AG10803 (cell line): ENCODE measurements around the gene ABHD3.
A peak's percentile ranks its signal among the peaks of the same experiment; 100 is the strongest.
"Not testable (repeated sequence)": the region's sequence is repeated elsewhere in the genome, so short reads cannot be mapped to it uniquely, and the experiment has no call there.

Experiments
- DNase-seq: peaks from one replicate; pipeline ENCODE4 v3.0.0; 2010; ENCODE audit warnings: low read depth
- H3K4me3 ChIP-seq: 2 replicates; pipeline ENCODE4 v1.5.1; 2011; ENCODE audit warnings: mild to moderate bottlenecking, low read length, control low read depth
- CTCF ChIP-seq: conservative IDR thresholded peaks from 2 replicates; pipeline ENCODE4 v1.5.1; 2011; ENCODE audit warnings: mild to moderate bottlenecking, low read length, control low read depth, inconsistent platforms

ABHD3 gene

GRCh38 chr18:21682371-21683051 lies 22.1 kb downstream of the ABHD3 start:
- peak overlapping the region; percentile 55 for H3K4me3 ChIP-seq
- peak; percentile 80 for DNase-seq
- TF ChIP-seq CTCF: no peak

GRCh38 chr18:21680161-21680560 lies 24.4 kb downstream of the ABHD3 start:
- no peak for TF ChIP-seq CTCF
- H3K4me3 ChIP-seq: no peak overlapping the region
- DNase-seq: no peak

GRCh38 chr18:21678859-21679258 lies 25.7 kb downstream of the ABHD3 start:
- DNase-seq: no peak
- TF ChIP-seq CTCF: no peak
- no peak overlapping the region for H3K4me3 ChIP-seq

GRCh38 chr18:21675354-21675753 lies 29.2 kb downstream of the ABHD3 start:
- not testable (repeated sequence) for DNase-seq, H3K4me3 ChIP-seq

- TF ChIP-seq CTCF: no peak; the same call in 1 of the 2 replicates
- H3K4me3 ChIP-seq: no peak overlapping the region
- DNase-seq: peak; percentile 50
Observed at GRCh38 chr18:21672521-21673267, 31.9 kb downstream of the ABHD3 start.

GRCh38 chr18:21669736-21670285 lies 34.8 kb downstream of the ABHD3 start:
- no peak for DNase-seq
- no peak overlapping the region for H3K4me3 ChIP-seq
- no peak for TF ChIP-seq CTCF

- H3K4me3 ChIP-seq: no peak overlapping the region
- DNase-seq: no peak
Observed at GRCh38 chr18:21664069-21664468, 40.5 kb downstream of the ABHD3 start.

More at GRCh38 chr18:21664069-21664468, 40.5 kb downstream of the ABHD3 start:
- TF ChIP-seq CTCF: no peak
